ENCODE data around the gene GALNT14.

GRCh38 chr2:30997979-30998378 is 140.3 kb downstream of the GALNT14 start:
- TF ChIP-seq TAF1 (CRISPR knock-in tag; IDR thresholded peaks at IDR 0.05), result no peak
- TF ChIP-seq, protein P1, sequence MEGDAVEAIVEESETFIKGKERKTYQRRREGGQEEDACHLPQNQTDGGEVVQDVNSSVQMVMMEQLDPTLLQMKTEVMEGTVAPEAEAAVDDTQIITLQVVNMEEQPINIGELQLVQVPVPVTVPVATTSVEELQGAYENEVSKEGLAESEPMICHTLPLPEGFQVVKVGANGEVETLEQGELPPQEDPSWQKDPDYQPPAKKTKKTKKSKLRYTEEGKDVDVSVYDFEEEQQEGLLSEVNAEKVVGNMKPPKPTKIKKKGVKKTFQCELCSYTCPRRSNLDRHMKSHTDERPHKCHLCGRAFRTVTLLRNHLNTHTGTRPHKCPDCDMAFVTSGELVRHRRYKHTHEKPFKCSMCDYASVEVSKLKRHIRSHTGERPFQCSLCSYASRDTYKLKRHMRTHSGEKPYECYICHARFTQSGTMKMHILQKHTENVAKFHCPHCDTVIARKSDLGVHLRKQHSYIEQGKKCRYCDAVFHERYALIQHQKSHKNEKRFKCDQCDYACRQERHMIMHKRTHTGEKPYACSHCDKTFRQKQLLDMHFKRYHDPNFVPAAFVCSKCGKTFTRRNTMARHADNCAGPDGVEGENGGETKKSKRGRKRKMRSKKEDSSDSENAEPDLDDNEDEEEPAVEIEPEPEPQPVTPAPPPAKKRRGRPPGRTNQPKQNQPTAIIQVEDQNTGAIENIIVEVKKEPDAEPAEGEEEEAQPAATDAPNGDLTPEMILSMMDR (CRISPR knock-in tag; IDR thresholded peaks at IDR 0.05), result no peak
- no peak for TF ChIP-seq PCBP1 (IDR thresholded peaks at IDR 0.05; ENCODE audit: borderline replicate concordance, low read depth, low read length)
- TF ChIP-seq ZNF10 (CRISPR knock-in tag; IDR thresholded peaks at IDR 0.05; ENCODE audit: borderline replicate concordance, low read depth), result no peak
- TF ChIP-seq SMARCC2 (IDR thresholded peaks at IDR 0.05), result no peak
- TF ChIP-seq RARG (CRISPR knock-in tag; IDR thresholded peaks at IDR 0.05; ENCODE audit: low read depth), result no peak
- TF ChIP-seq KDM5A (IDR thresholded peaks at IDR 0.05; ENCODE audit: borderline replicate concordance, low read length), result no peak
